Neural cell (in vitro differentiated cells): Measurements from ENCODE around the gene LUC7L. TPM values are rescaled to one million over a fixed set of nuclear protein-coding genes. Genes with fewer than 3 reads are reported as not detected.
A peak's percentile ranks its signal among the peaks of the same experiment; 100 is the strongest.

Experiments used
- H2AFZ ChIP-seq: fragments of 200-600, 300-800 bp; sonication (generic), shearing (Covaris generic); 2 replicates; pipeline ENCODE4 v1.6.0; 2014; ENCODE audit warnings: low read depth, mild to moderate bottlenecking, antibody characterized with exemption, low read length, moderate library complexity
- H3F3A ChIP-seq: fragments of 200-600 bp; shearing (Covaris generic); 2 replicates; pipeline ENCODE4 v1.6.1; 2016; ENCODE audit warnings: mild to moderate bottlenecking, moderate library complexity, mixed read lengths, antibody characterized with exemption, low read length; ENCODE audit not compliant: insufficient read depth, poor library complexity, severe bottlenecking
- H3K27ac ChIP-seq: fragments of 200-600, 300-800 bp; sonication (generic), shearing (Covaris generic); 2 replicates; pipeline ENCODE4 v1.5.1; 2014; ENCODE audit warnings: mild to moderate bottlenecking, low read length, moderate library complexity
- H3K27me3 ChIP-seq: fragments of 300-800, 200-600 bp; sonication (generic), shearing (Covaris generic); 2 replicates; pipeline ENCODE4 v1.6.0; 2014; ENCODE audit warnings: mild to moderate bottlenecking, low read depth, low read length, moderate library complexity; ENCODE audit not compliant: insufficient read depth
- H3K36me3 ChIP-seq: fragments of 300-800, 200-600 bp; sonication (generic), shearing (Covaris generic); 2 replicates; pipeline ENCODE4 v1.5.1; 2014; ENCODE audit warnings: mild to moderate bottlenecking, antibody characterized with exemption, low read length, moderate library complexity; ENCODE audit not compliant: insufficient read depth
- H3K4me2 ChIP-seq: fragments of 300-800, 200-600 bp; sonication (generic), shearing (Covaris generic); 2 replicates; pipeline ENCODE4 v1.6.0; 2014; ENCODE audit warnings: mild to moderate bottlenecking, low read length
- H3K4me3 ChIP-seq: fragments of 300-800, 200-600 bp; sonication (generic), shearing (Covaris generic); 2 replicates; pipeline ENCODE4 v1.5.1; 2014; ENCODE audit warnings: mild to moderate bottlenecking, low read length, moderate library complexity
- H3K79me2 ChIP-seq: fragments of 200-600 bp; shearing (Covaris generic); replicated peaks from 2 replicates; pipeline ENCODE4 v1.6.0; 2014; ENCODE audit warnings: mild to moderate bottlenecking, low read length, moderate library complexity; ENCODE audit not compliant: insufficient read depth
- H3K9ac ChIP-seq: fragments of 300-800, 200-600 bp; sonication (generic), shearing (Covaris generic); 2 replicates; pipeline ENCODE4 v1.6.1; 2016; ENCODE audit warnings: mild to moderate bottlenecking, low read length, mixed read lengths
- H3K9me2 ChIP-seq: fragments of 200-600 bp; shearing (Covaris generic); 2 replicates; pipeline ENCODE4 v1.6.1; 2016; ENCODE audit warnings: mild to moderate bottlenecking, low read length, mixed read lengths; ENCODE audit not compliant: insufficient read depth
- H3K9me3 ChIP-seq: fragments of 200-600, 300-800 bp; sonication (generic), shearing (Covaris generic); 2 replicates; pipeline ENCODE4 v1.6.1; 2016; ENCODE audit warnings: mild to moderate bottlenecking, mixed run types, low read length, moderate library complexity, mixed read lengths
- H4K20me1 ChIP-seq: fragments of 200-600 bp; shearing (Covaris generic); 2 replicates; pipeline ENCODE4 v1.6.1; 2016; ENCODE audit warnings: mild to moderate bottlenecking, mixed run types; ENCODE audit not compliant: insufficient read depth
- EP300 ChIP-seq: fragments of 450-650 bp; conservative IDR thresholded peaks from 2 replicates; pipeline ENCODE4 v1.6.1; 2014; ENCODE audit warnings: antibody characterized with exemption, mild to moderate bottlenecking, moderate library complexity; ENCODE audit not compliant: poor library complexity, severe bottlenecking
- EZH2 ChIP-seq: fragments of 200-600, 300-800 bp; shearing (Covaris generic), sonication (generic); IDR thresholded peaks from 2 replicates; pipeline ENCODE4 v1.6.1; 2014; ENCODE audit warnings: antibody characterized with exemption, low read length, borderline replicate concordance, mild to moderate bottlenecking; ENCODE audit not compliant: insufficient read depth, poor library complexity, severe bottlenecking
- MXI1 ChIP-seq: fragments of 450-650 bp; conservative IDR thresholded peaks from 2 replicates; pipeline ENCODE4 v1.6.1; 2014; ENCODE audit warnings: antibody characterized with exemption, mild to moderate bottlenecking; ENCODE audit not compliant: poor library complexity, severe bottlenecking
- POLR2AphosphoS5 ChIP-seq: IDR thresholded peaks from 2 replicates; pipeline ENCODE4 v1.6.1; 2012
- RAD21 ChIP-seq: fragments of 450-650 bp; conservative IDR thresholded peaks from 2 replicates; pipeline ENCODE4 v1.6.1; 2014; ENCODE audit warnings: antibody characterized with exemption, mild to moderate bottlenecking, moderate library complexity
- SMC3 ChIP-seq: fragments of 450-650 bp; conservative IDR thresholded peaks from 2 replicates; pipeline ENCODE4 v1.6.1; 2014; ENCODE audit warnings: antibody characterized with exemption, mild to moderate bottlenecking, moderate library complexity; ENCODE audit not compliant: poor library complexity
- TAF1 ChIP-seq: IDR thresholded peaks from 2 replicates; pipeline ENCODE4 v1.6.1; 2012; ENCODE audit warnings: low read depth
- polyA minus RNA-seq: library from RNA; depleted of rRNA, polyadenylated mRNA; stranded (reverse); fragments of >200 nt; gene quantifications from 2 replicates; pipeline ENCODE4 v1.2.3, GENCODE V29; 2014
- polyA plus RNA-seq: library from polyadenylated mRNA; depleted of rRNA; stranded (reverse); fragments of >200 nt; gene quantifications from 2 replicates; pipeline ENCODE4 v1.2.3, GENCODE V29; 2014
- TF ChIP-seq, protein P1 (sequence below): IDR thresholded peaks from 2 replicates; pipeline ENCODE4 v1.6.1; 2012; ENCODE audit warnings: borderline replicate concordance
- TF ChIP-seq, protein P2 (sequence below): fragments of 450-650 bp; IDR thresholded peaks from 2 replicates; pipeline ENCODE4 v1.5.1; 2014; ENCODE audit warnings: antibody characterized with exemption, mild to moderate bottlenecking, moderate library complexity; ENCODE audit not compliant: poor library complexity, severe bottlenecking

The LUC7L gene, protein sequence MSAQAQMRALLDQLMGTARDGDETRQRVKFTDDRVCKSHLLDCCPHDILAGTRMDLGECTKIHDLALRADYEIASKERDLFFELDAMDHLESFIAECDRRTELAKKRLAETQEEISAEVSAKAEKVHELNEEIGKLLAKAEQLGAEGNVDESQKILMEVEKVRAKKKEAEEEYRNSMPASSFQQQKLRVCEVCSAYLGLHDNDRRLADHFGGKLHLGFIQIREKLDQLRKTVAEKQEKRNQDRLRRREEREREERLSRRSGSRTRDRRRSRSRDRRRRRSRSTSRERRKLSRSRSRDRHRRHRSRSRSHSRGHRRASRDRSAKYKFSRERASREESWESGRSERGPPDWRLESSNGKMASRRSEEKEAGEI
- polyA plus RNA-seq = 564 and 580 TPM in 2 replicates
- 160 and 176 TPM in 2 replicates for polyA minus RNA-seq

DNA sequence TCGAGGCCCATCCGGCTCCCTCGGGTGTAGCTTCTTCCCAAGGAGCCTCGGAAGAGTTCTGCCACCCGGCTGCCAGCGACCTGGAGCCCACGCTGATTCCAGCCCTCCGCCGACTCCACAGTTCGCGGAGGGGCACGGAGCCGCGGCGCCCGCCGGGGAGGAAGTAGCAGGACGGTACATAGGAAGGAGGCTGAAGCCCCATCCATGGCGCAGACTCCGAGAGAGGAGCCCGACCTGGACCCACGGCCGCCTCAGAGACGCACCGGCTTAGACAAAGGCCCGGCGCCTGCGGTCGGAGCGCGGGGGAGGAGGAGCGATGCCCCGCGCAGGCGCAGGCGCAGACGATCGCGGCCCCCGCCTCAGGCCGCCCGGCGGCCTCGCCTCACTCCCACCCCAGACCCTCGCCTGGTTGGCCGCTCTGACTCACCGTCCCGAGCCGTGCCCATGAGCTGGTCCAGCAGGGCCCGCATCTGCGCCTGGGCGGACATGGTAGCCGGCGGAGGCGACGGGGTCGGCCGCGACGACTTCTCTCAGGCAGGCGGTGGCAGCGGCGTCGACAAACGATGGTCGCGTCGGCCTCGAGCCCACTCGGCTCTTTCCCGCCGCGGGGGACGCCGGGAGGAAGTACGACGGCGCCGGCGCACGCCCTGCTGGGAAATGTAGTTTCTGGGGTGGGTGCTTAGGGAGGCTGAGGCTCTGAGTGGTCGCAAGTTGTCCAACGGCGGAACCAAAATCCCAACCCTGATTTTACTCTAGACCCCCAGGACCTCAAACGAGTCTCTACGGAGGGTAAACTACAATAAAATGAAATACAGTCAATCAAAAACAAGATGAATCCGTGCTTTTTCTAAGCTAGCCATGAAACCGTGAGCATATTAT, at the start of gene LUC7L:
Gene LUC7L, minus strand, starts transcription at position 598 of the 879 bp plus-strand sequence. Its CDS starts 110 bp downstream, at position 488.
- Histone ChIP-seq H3K79me2 (peaks cover 36% of the 10 kb centered on the region), H3K9me2 (no peaks in the 10 kb centered on the region), H2AFZ (peak within 1 kb of the TSS; percentile 76), H3K27ac (peak within 1 kb of the TSS; percentile 97), H3K9me3 (no peaks in the 10 kb centered on the region), H3K36me3 (no peaks in the 10 kb centered on the region), H3K9ac (peak within 1 kb of the TSS; percentile 97), H3K4me2 (peak within 1 kb of the TSS; percentile 93), H3K4me3 (peak within 1 kb of the TSS; percentile 96), H3K27me3 (no peaks in the 10 kb centered on the region), H3F3A (no peaks in the 10 kb centered on the region), H4K20me1 (no peaks in the 10 kb centered on the region)
- TF ChIP-seq MXI1 (peak; percentile 88), POLR2AphosphoS5 (peak; percentile 100), RAD21 (peak; percentile 46), TAF1 (peak; percentile 74), EP300 (peak; percentile 79), SMC3 (peak; percentile 53), EZH2 (no peak)
- TF ChIP-seq, protein P1, sequence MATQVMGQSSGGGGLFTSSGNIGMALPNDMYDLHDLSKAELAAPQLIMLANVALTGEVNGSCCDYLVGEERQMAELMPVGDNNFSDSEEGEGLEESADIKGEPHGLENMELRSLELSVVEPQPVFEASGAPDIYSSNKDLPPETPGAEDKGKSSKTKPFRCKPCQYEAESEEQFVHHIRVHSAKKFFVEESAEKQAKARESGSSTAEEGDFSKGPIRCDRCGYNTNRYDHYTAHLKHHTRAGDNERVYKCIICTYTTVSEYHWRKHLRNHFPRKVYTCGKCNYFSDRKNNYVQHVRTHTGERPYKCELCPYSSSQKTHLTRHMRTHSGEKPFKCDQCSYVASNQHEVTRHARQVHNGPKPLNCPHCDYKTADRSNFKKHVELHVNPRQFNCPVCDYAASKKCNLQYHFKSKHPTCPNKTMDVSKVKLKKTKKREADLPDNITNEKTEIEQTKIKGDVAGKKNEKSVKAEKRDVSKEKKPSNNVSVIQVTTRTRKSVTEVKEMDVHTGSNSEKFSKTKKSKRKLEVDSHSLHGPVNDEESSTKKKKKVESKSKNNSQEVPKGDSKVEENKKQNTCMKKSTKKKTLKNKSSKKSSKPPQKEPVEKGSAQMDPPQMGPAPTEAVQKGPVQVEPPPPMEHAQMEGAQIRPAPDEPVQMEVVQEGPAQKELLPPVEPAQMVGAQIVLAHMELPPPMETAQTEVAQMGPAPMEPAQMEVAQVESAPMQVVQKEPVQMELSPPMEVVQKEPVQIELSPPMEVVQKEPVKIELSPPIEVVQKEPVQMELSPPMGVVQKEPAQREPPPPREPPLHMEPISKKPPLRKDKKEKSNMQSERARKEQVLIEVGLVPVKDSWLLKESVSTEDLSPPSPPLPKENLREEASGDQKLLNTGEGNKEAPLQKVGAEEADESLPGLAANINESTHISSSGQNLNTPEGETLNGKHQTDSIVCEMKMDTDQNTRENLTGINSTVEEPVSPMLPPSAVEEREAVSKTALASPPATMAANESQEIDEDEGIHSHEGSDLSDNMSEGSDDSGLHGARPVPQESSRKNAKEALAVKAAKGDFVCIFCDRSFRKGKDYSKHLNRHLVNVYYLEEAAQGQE = peak; percentile 85
- TF ChIP-seq, protein P2, sequence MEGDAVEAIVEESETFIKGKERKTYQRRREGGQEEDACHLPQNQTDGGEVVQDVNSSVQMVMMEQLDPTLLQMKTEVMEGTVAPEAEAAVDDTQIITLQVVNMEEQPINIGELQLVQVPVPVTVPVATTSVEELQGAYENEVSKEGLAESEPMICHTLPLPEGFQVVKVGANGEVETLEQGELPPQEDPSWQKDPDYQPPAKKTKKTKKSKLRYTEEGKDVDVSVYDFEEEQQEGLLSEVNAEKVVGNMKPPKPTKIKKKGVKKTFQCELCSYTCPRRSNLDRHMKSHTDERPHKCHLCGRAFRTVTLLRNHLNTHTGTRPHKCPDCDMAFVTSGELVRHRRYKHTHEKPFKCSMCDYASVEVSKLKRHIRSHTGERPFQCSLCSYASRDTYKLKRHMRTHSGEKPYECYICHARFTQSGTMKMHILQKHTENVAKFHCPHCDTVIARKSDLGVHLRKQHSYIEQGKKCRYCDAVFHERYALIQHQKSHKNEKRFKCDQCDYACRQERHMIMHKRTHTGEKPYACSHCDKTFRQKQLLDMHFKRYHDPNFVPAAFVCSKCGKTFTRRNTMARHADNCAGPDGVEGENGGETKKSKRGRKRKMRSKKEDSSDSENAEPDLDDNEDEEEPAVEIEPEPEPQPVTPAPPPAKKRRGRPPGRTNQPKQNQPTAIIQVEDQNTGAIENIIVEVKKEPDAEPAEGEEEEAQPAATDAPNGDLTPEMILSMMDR = peak; percentile 26

DNA sequence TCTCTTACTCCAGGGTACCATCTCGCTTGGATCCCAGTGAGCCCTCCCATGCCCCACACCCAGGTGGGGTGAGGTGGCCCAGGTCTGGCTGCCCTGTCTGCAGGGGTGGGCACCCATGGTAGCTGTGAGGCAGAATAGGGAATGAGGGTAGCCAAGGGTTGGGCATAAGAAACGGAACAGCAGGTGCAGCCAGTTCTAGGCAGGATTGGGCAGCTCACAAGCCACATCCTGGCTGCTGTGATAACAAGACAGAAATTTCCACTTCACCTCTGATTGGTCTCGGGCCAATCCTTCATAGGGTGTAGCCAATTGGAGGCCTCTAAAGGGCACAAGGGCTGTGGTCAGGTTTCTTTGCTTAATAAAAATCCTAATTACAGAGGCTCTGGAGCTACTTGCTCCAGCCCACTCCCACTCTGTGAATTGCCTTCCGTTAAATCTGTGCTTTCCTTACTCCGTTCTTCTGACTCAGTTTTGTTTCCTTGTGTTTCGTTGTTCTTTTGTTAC, 49.7 kb upstream of the LUC7L start:
- H3K9ac ChIP-seq = no peak overlapping the region
- H4K20me1 ChIP-seq = no peaks in the 10 kb centered on the region
- no peaks in the 10 kb centered on the region for H3K79me2 ChIP-seq
- H3K27ac ChIP-seq = no peak overlapping the region
- no peaks in the 10 kb centered on the region for H3K9me2 ChIP-seq
- no peaks in the 10 kb centered on the region for H3F3A ChIP-seq
- no peak overlapping the region for H2AFZ ChIP-seq
- H3K4me2 ChIP-seq = no peak overlapping the region
- no peaks in the 10 kb centered on the region for H3K9me3 ChIP-seq
- H3K27me3 ChIP-seq = peaks cover 33% of the 10 kb centered on the region
- no peaks in the 10 kb centered on the region for H3K36me3 ChIP-seq
- no peak overlapping the region for H3K4me3 ChIP-seq
- no peak for TF ChIP-seq SMC3
- TF ChIP-seq, protein P1 = no peak
- no peak for TF ChIP-seq RAD21
- no peak for TF ChIP-seq POLR2AphosphoS5
- no peak for TF ChIP-seq EZH2
- TF ChIP-seq, protein P2 = no peak
- TF ChIP-seq TAF1 = no peak
- no peak for TF ChIP-seq MXI1
- no peak for TF ChIP-seq EP300
